ENCODE data around the gene MKX.

GRCh38 chr10:27659786-27660185, 85.8 kb downstream of the MKX start:
- TF ChIP-seq CTCF (IDR thresholded peaks at IDR 0.05) (no peak), POLR2A (IDR thresholded peaks at IDR 0.05) (no peak)
